CD14-positive monocyte (primary cell): ENCODE data around the gene NSG1. TPM values are rescaled to one million over a fixed set of nuclear protein-coding genes. Genes with fewer than 3 reads are reported as not detected.

Source experiments
- DNase-seq, 3 donors: peaks; one replicate each; pipeline ENCODE4 v3.0.0-alpha.2; 2011 to 2022
- H2AFZ ChIP-seq: 2 replicates; pipeline ENCODE4 v1.6.0; 2012; ENCODE audit warnings: mild to moderate bottlenecking, low read depth, low read length, inconsistent platforms; ENCODE audit not compliant: insufficient read depth, poor library complexity, severe bottlenecking
- H3K27ac ChIP-seq, 2 donors: 1 replicate in 1 of 2; 2 replicates in 1 of 2; pipeline ENCODE4 v1.5.1; 2012 to 2013; ENCODE audit warnings: low read length in 2 of 2, control low read depth in 1 of 2, inconsistent platforms in 1 of 2, low read depth in 1 of 2, mild to moderate bottlenecking in 1 of 2
- H3K27me3 ChIP-seq, 2 donors: one replicate each; pipeline versions ENCODE4 v1.6.0 to v1.6.1; 2011 to 2013; ENCODE audit warnings: low read length in 2 of 2; ENCODE audit not compliant: control insufficient read depth in 2 of 2, insufficient read depth in 2 of 2
- H3K36me3 ChIP-seq, 2 donors: replicated peaks in 1 of 2; 1 replicate in 1 of 2; 2 replicates in 1 of 2; pipeline versions ENCODE4 v1.5.1 to v1.6.1; 2012 to 2013; ENCODE audit warnings: low read length in 2 of 2, control low read depth in 1 of 2, inconsistent platforms in 1 of 2, mild to moderate bottlenecking in 1 of 2; ENCODE audit not compliant: insufficient read depth in 2 of 2, control insufficient read depth in 1 of 2
- H3K4me1 ChIP-seq, 2 donors: 1 replicate in 1 of 2; 2 replicates in 1 of 2; pipeline versions ENCODE4 v1.5.1 to v1.6.1; 2012 to 2013; ENCODE audit warnings: low read length in 2 of 2, control low read depth in 1 of 2, inconsistent platforms in 1 of 2, mild to moderate bottlenecking in 1 of 2, moderate library complexity in 1 of 2; ENCODE audit not compliant: insufficient read depth in 2 of 2, control insufficient read depth in 1 of 2
- H3K4me2 ChIP-seq: replicated peaks from 2 replicates; pipeline ENCODE3; 2012; ENCODE audit warnings: low read length, moderate library complexity, mild to moderate bottlenecking; ENCODE audit not compliant: poor library complexity, severe bottlenecking; ENCODE audit errors: extremely low read depth
- H3K4me3 ChIP-seq, 3 experiments: fragments of 200-600 bp in 1 of 3; sonication (generic) in 1 of 3; replicated peaks in 1 of 3; 1 replicate in 2 of 3; 2 replicates in 1 of 3; pipeline ENCODE4 v1.5.1; 2011 to 2013; ENCODE audit warnings: low read length in 3 of 3, mild to moderate bottlenecking in 3 of 3, control low read depth in 2 of 3, low read depth in 2 of 3, inconsistent platforms in 1 of 3, moderate library complexity in 1 of 3
- H3K79me2 ChIP-seq: 2 replicates; pipeline ENCODE4 v1.6.0; 2012; ENCODE audit warnings: mild to moderate bottlenecking, control low read depth, inconsistent platforms, low read length, moderate library complexity; ENCODE audit not compliant: insufficient read depth
- H3K9ac ChIP-seq: 2 replicates; pipeline ENCODE4 v1.6.0; 2017; ENCODE audit warnings: low read length, mild to moderate bottlenecking; ENCODE audit not compliant: insufficient read depth, poor library complexity, severe bottlenecking
- H3K9me3 ChIP-seq, 2 donors: replicated peaks in 1 of 2; 1 replicate in 1 of 2; 2 replicates in 1 of 2; pipeline versions ENCODE4 v1.5.1 to v1.6.1; 2012 to 2013; ENCODE audit warnings: low read length in 2 of 2, control low read depth in 1 of 2; ENCODE audit not compliant: control insufficient read depth in 1 of 2, insufficient read depth in 1 of 2
- H4K20me1 ChIP-seq: 2 replicates; pipeline ENCODE4 v1.6.0; 2012; ENCODE audit warnings: mild to moderate bottlenecking, low read length, control low read depth, moderate library complexity; ENCODE audit not compliant: insufficient read depth
- H3K27ac Mint-ChIP-seq, 7 donors: one replicate each; pipeline ENCODE4 v1.8.0; 2020; ENCODE audit warnings: mild to moderate bottlenecking in 7 of 7, mixed read lengths in 7 of 7, moderate library complexity in 6 of 7, inconsistent platforms in 2 of 7
- H3K27me3 Mint-ChIP-seq, 3 donors: one replicate each; pipeline ENCODE4 v1.8.0; 2021 to 2022; ENCODE audit warnings: low read depth in 3 of 3, mild to moderate bottlenecking in 3 of 3, mixed read lengths in 3 of 3, moderate library complexity in 3 of 3, inconsistent platforms in 1 of 3
- H3K36me3 Mint-ChIP-seq, 2 donors: one replicate each; pipeline ENCODE4 v1.8.0; 2020; ENCODE audit warnings: mixed read lengths in 2 of 2, inconsistent platforms in 1 of 2, mild to moderate bottlenecking in 1 of 2
- H3K4me1 Mint-ChIP-seq: one replicate; pipeline ENCODE4 v1.8.0; 2020; ENCODE audit warnings: mild to moderate bottlenecking, mixed read lengths
- H3K4me3 Mint-ChIP-seq, 2 donors: one replicate each; pipeline ENCODE4 v1.8.0; 2020; ENCODE audit warnings: mild to moderate bottlenecking in 2 of 2, mixed read lengths in 2 of 2, moderate library complexity in 1 of 2
- H3K9me3 Mint-ChIP-seq, 7 donors: one replicate each; pipeline ENCODE4 v1.8.0; 2020 to 2022; ENCODE audit warnings: mixed read lengths in 7 of 7, mild to moderate bottlenecking in 6 of 7, moderate library complexity in 6 of 7, inconsistent platforms in 2 of 7
- CTCF ChIP-seq: fragments of 200-600 bp; IDR thresholded peaks from one replicate; pipeline ENCODE4 v1.8.0; 2022; ENCODE audit warnings: antibody characterized with exemption, mild to moderate bottlenecking
- WGBS: methylation state at CpG from one replicate; pipeline ENCODE4 v1.1.5; 2013; ENCODE audit warnings: missing lambda C conversion rate; ENCODE audit not compliant: insufficient coverage; 5-methylcytosine and 5-hydroxymethylcytosine counted together
- intact Hi-C, 2 donors: fragments of 100-400 bp; cut with micrococcal nuclease; formaldehyde crosslinking; loops; one replicate each; pipeline versions ENCODE4 v1.15.0 to v1.15.1; 2023
- polyA plus RNA-seq, 3 donors: library from polyadenylated mRNA; depleted of rRNA in 1 of 3; unstranded in 2 of 3; stranded (reverse) in 1 of 3; fragments of 300-500 nt in 2 of 3; fragments of >200 nt in 1 of 3; fragmentation: Illumina TruSeq in 2 of 3; gene quantifications; 1 replicate in 2 of 3; 2 replicates in 1 of 3; pipeline ENCODE4 v1.2.3, GENCODE V29; 2012 to 2021

NSG1 gene
- polyA plus RNA-seq, 3 donors, result 0.10 TPM; not detected in 2

DNA sequence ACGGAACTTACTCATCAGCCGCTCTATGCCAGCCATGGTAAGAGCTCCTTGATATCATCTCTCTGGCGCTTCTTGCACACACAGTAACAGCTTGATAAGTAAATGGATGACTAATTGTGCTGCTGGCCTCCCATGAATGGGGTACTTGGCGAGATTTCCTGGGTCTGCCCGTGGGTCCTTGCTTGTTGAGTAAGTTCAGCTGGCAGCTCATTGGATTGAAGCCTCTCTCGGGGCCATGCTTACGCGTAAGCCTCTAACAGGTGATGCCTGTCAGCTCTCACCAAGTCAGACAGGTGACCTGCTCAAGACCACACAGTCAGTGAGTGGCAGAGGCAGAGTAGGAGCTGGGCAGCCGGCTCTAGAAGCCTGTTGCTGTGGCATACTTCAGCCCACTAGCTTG, 7.7 kb downstream of the NSG1 start:
- Histone ChIP-seq H3K4me2 (no peak overlapping the region), H3K9me3 (no peaks in the 10 kb centered on the region), H4K20me1 (no peaks in the 10 kb centered on the region), H3K9ac (no peak overlapping the region), H3K27ac (no peak overlapping the region), H3K79me2 (no peaks in the 10 kb centered on the region), H3K4me1 (no peaks in the 10 kb centered on the region), H3K4me3 (no peak overlapping the region), H3K27me3 (peaks cover 0 to 15% of the 10 kb centered on the region in 2 donors), H2AFZ (no peak overlapping the region), H3K36me3 (no peaks in the 10 kb centered on the region)
- H3K27ac Mint-ChIP-seq, result peak overlapping the region in 1 of 7 donors; percentile 3
- no peaks in the 10 kb centered on the region for H3K4me1 Mint-ChIP-seq
- H3K4me3 Mint-ChIP-seq, result no peak overlapping the region
- peaks cover 0 to 8% (median 0%) of the 10 kb centered on the region in 7 donors for H3K9me3 Mint-ChIP-seq
- DNase-seq, result no peak
- no peak for TF ChIP-seq CTCF
- no peaks in the 10 kb centered on the region for H3K36me3 Mint-ChIP-seq
- WGBS, result 80% methylated on average over 8 of the region's 9 CpGs
- peaks cover 29 to 54% (median 36%) of the 10 kb centered on the region in 3 donors for H3K27me3 Mint-ChIP-seq
- intact Hi-C loops, result no loop called here

DNA sequence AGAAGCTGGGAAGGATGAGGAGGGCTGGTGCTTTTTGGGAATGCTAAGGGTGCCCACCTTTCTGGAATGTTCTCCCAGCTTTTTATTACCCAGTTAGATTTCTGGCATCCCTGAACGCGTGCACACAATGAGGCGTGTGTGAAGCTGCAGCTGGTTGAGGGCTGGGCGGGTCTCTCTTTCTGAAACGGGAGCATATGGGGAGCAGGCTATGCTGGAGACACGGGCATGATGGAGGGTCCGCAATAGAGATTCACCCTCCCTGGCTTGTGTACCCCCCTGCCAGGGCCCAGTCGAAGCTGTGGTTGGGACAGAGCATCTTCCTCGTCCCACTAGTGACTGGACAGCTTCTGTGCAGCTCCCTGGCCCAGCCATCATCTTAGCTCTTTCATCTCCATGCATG, 8.5 kb downstream of the NSG1 start:
- no peaks in the 10 kb centered on the region for H3K36me3 Mint-ChIP-seq
- Histone ChIP-seq H4K20me1 (no peaks in the 10 kb centered on the region), H3K36me3 (no peaks in the 10 kb centered on the region), H2AFZ (no peak overlapping the region), H3K27ac (no peak overlapping the region), H3K79me2 (no peaks in the 10 kb centered on the region), H3K4me3 (no peak overlapping the region), H3K4me1 (no peaks in the 10 kb centered on the region), H3K27me3 (peaks cover 0 to 14% of the 10 kb centered on the region in 2 donors), H3K9ac (no peak overlapping the region), H3K4me2 (no peak overlapping the region), H3K9me3 (no peaks in the 10 kb centered on the region)
- H3K9me3 Mint-ChIP-seq, result peaks cover 0 to 13% (median 0%) of the 10 kb centered on the region in 7 donors
- WGBS, result 87% methylated on average over 9 of the region's 9 CpGs
- peak overlapping the region in 1 of 2 donors; percentile 31 for H3K4me3 Mint-ChIP-seq
- TF ChIP-seq CTCF, result no peak
- intact Hi-C loops, result no loop called here
- H3K27me3 Mint-ChIP-seq, result peaks cover 30 to 51% (median 34%) of the 10 kb centered on the region in 3 donors
- no peak overlapping the region for H3K27ac Mint-ChIP-seq
- H3K4me1 Mint-ChIP-seq, result no peaks in the 10 kb centered on the region
- DNase-seq, result no peak
